ENCODE data around the gene PELO.

Gene PELO

DNA sequence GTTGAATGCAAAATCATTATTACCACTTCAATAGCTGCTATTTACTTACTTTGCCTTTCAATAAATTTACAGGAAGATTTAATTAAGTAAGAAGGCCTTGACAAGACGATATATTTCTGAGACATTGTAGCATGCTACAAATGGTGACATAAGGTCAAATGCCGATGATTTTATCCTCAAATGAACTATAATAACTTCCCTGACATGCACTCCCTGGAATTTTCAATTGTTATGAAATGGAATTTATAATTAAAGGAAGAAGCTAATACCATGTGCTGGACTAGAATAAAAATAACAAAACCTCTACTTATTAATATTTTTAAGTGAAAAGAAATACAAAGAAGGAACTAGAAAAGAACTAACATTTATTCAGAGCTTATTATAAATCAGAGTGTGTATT, 30.2 kb upstream of the PELO start:
- Histone ChIP-seq H3K9me2 (replicated peaks; ENCODE audit: insufficient read depth, low read length) (no peaks in the 10 kb centered on the region), H3F3A (ENCODE audit: insufficient read depth) (no peaks in the 10 kb centered on the region), H3K36me3 (ENCODE audit: low read length) (no peaks in the 10 kb centered on the region), H4K20me1 (ENCODE audit: low read depth, low read length) (no peaks in the 10 kb centered on the region), H3K9ac (ENCODE audit: low read length) (no peak overlapping the region), H3K4me3 (ENCODE audit: insufficient read depth, low read length, poor library complexity, severe bottlenecking) (no peak overlapping the region), H3K9me3 (ENCODE audit: insufficient read depth, low read length) (no peaks in the 10 kb centered on the region), H3K79me2 (ENCODE audit: insufficient read depth, low read length) (no peaks in the 10 kb centered on the region), H2AFZ (ENCODE audit: low read depth, low read length, severe bottlenecking) (no peak overlapping the region), H3K27me3 (ENCODE audit: low read length) (no peaks in the 10 kb centered on the region), H3K27ac (ENCODE audit: low read depth, low read length) (no peak overlapping the region), H3K4me2 (ENCODE audit: low read depth, low read length, poor library complexity, severe bottlenecking) (no peak overlapping the region)
- TF ChIP-seq, protein P1, sequence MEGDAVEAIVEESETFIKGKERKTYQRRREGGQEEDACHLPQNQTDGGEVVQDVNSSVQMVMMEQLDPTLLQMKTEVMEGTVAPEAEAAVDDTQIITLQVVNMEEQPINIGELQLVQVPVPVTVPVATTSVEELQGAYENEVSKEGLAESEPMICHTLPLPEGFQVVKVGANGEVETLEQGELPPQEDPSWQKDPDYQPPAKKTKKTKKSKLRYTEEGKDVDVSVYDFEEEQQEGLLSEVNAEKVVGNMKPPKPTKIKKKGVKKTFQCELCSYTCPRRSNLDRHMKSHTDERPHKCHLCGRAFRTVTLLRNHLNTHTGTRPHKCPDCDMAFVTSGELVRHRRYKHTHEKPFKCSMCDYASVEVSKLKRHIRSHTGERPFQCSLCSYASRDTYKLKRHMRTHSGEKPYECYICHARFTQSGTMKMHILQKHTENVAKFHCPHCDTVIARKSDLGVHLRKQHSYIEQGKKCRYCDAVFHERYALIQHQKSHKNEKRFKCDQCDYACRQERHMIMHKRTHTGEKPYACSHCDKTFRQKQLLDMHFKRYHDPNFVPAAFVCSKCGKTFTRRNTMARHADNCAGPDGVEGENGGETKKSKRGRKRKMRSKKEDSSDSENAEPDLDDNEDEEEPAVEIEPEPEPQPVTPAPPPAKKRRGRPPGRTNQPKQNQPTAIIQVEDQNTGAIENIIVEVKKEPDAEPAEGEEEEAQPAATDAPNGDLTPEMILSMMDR (IDR thresholded peaks at IDR 0.05; ENCODE audit: insufficient read depth, low read length, poor library complexity, severe bottlenecking): no peak
- no peak for TF ChIP-seq EZH2phosphoT487 (conservative IDR thresholded peaks at IDR 0.05; ENCODE audit: low read length)

DNA sequence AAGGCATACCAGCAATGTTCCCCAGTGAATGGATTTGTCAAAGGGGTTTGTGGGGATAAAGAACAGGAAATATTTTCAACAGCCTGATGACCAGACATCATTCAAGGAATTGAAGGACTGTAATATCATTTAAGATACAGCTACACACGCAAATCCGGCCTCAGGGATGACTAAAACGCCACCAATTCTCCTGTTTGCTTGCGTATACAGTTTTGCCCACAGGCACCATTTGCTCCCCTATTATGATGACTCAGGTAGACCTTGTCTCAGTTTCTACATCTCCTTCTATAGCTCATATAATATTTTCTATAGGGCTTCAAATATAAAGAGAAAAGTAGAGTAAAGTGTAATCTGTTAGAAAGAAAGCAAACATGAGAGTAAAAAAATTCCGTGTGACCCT, 29.7 kb upstream of the PELO start:
- TF ChIP-seq, protein P1 (IDR thresholded peaks at IDR 0.05; ENCODE audit: insufficient read depth, low read length, poor library complexity, severe bottlenecking): no peak
- TF ChIP-seq EZH2phosphoT487 (conservative IDR thresholded peaks at IDR 0.05; ENCODE audit: low read length): no peak
- no peak overlapping the region for H3K4me3 ChIP-seq (ENCODE audit: insufficient read depth, low read length, poor library complexity, severe bottlenecking)
- H4K20me1 ChIP-seq (ENCODE audit: low read depth, low read length): no peaks in the 10 kb centered on the region
- H3F3A ChIP-seq (ENCODE audit: insufficient read depth): no peaks in the 10 kb centered on the region
- no peaks in the 10 kb centered on the region for H3K9me3 ChIP-seq (ENCODE audit: insufficient read depth, low read length)
- H2AFZ ChIP-seq (ENCODE audit: low read depth, low read length, severe bottlenecking): no peak overlapping the region
- H3K4me2 ChIP-seq (ENCODE audit: low read depth, low read length, poor library complexity, severe bottlenecking): no peak overlapping the region
- no peaks in the 10 kb centered on the region for H3K79me2 ChIP-seq (ENCODE audit: insufficient read depth, low read length)
- no peaks in the 10 kb centered on the region for H3K27me3 ChIP-seq (ENCODE audit: low read length)
- no peak overlapping the region for H3K9ac ChIP-seq (ENCODE audit: low read length)
- no peaks in the 10 kb centered on the region for H3K9me2 ChIP-seq (replicated peaks; ENCODE audit: insufficient read depth, low read length)
- H3K36me3 ChIP-seq (ENCODE audit: low read length): no peaks in the 10 kb centered on the region
- H3K27ac ChIP-seq (ENCODE audit: low read depth, low read length): no peak overlapping the region

DNA sequence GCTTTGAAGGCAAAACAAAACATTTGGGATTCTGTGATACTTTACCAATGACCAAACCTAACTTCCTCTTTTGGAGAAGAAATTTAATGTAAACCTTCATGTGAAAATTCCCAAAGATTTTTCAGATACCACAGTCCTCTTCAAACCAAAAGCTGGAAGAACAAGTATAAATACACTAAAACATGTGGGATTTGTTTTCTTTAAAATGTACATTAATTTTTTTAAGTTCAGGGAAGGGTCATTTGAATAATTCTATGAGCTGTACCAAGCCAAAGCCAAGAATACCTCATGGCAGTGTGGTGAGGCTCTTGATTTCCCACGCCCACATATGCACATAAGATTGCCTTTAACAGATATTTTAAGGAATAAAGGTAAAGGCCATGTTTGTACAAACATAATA, 28.4 kb upstream of the PELO start:
- Histone ChIP-seq H3K4me2 (ENCODE audit: low read depth, low read length, poor library complexity, severe bottlenecking) (no peak overlapping the region), H3K27ac (ENCODE audit: low read depth, low read length) (no peak overlapping the region), H3K36me3 (ENCODE audit: low read length) (no peaks in the 10 kb centered on the region), H4K20me1 (ENCODE audit: low read depth, low read length) (no peaks in the 10 kb centered on the region), H3K79me2 (ENCODE audit: insufficient read depth, low read length) (no peaks in the 10 kb centered on the region), H3K27me3 (ENCODE audit: low read length) (no peaks in the 10 kb centered on the region), H3K9me2 (replicated peaks; ENCODE audit: insufficient read depth, low read length) (no peaks in the 10 kb centered on the region), H3K4me3 (ENCODE audit: insufficient read depth, low read length, poor library complexity, severe bottlenecking) (no peak overlapping the region), H2AFZ (ENCODE audit: low read depth, low read length, severe bottlenecking) (no peak overlapping the region), H3F3A (ENCODE audit: insufficient read depth) (no peaks in the 10 kb centered on the region), H3K9ac (ENCODE audit: low read length) (no peak overlapping the region), H3K9me3 (ENCODE audit: insufficient read depth, low read length) (no peaks in the 10 kb centered on the region)
- TF ChIP-seq EZH2phosphoT487 (conservative IDR thresholded peaks at IDR 0.05; ENCODE audit: low read length): no peak
- TF ChIP-seq, protein P1 (IDR thresholded peaks at IDR 0.05; ENCODE audit: insufficient read depth, low read length, poor library complexity, severe bottlenecking): no peak
